Vagina (tissue), 2 donors: ENCODE data around the gene ZNF280B. TPM values are rescaled to one million over a fixed set of nuclear protein-coding genes. Genes with fewer than 3 reads are reported as not detected.
"Not testable (repeated sequence)": the region's sequence is repeated elsewhere in the genome, so short reads cannot be mapped to it uniquely, and the experiment has no call there.

ENCODE experiments used
- DNase-seq, 2 donors: peaks; one replicate each; pipeline ENCODE4 v3.0.0-alpha.2; 2017; ENCODE audit errors: extremely low spot score in 2 of 2
- H3K27ac ChIP-seq: fragments of 200-600 bp; sonication (generic); one replicate; pipeline ENCODE4 v1.5.1; 2019
- H3K27me3 ChIP-seq: fragments of 200-600 bp; sonication (generic); one replicate; pipeline ENCODE4 v1.5.1; 2019
- H3K36me3 ChIP-seq, 2 donors: fragments of 200-600 bp; sonication (generic); one replicate each; pipeline ENCODE4 v1.5.1; 2017 to 2019
- H3K4me1 ChIP-seq: fragments of 200-600 bp; sonication (generic); one replicate; pipeline ENCODE4 v1.5.1; 2019
- H3K4me3 ChIP-seq, 2 donors: fragments of 200-600 bp; sonication (generic); 1 replicate in 1 of 2; 2 replicates in 1 of 2; pipeline ENCODE4 v1.5.1; 2016 to 2019
- H3K9me3 ChIP-seq: fragments of 200-600 bp; sonication (generic); one replicate; pipeline ENCODE4 v1.5.1; 2019
- CTCF ChIP-seq, 3 experiments: fragments of 450-650 bp in 2 of 3; fragments of 200-600 bp in 1 of 3; sonication (generic) in 1 of 3; IDR thresholded peaks; one replicate each; pipeline ENCODE4 v1.5.1; 2017 to 2019; ENCODE audit warnings: antibody characterized with exemption in 3 of 3, mild to moderate bottlenecking in 2 of 3, moderate library complexity in 2 of 3
- POLR2A ChIP-seq, 2 donors: fragments of 450-650 bp; IDR thresholded peaks; one replicate each; pipeline ENCODE4 v1.6.1; 2017; ENCODE audit warnings: antibody characterized with exemption in 2 of 2, mild to moderate bottlenecking in 2 of 2, moderate library complexity in 2 of 2
- POLR2AphosphoS5 ChIP-seq, 2 donors: sonication (generic); formaldehyde crosslinking; IDR thresholded peaks; one replicate each; pipeline ENCODE4 v1.9.0; 2017; ENCODE audit warnings: antibody characterized with exemption in 2 of 2, mild to moderate bottlenecking in 2 of 2, low read depth in 1 of 2; ENCODE audit not compliant: insufficient read depth in 1 of 2
- intact Hi-C: fragments of 100-400 bp; cut with DNase I; formaldehyde crosslinking; loops from one replicate; pipeline ENCODE4 v1.15.1; 2023
- total RNA-seq: library from RNA; depleted of rRNA; stranded (reverse); fragments of >200 nt; gene quantifications from one replicate; pipeline ENCODE4 v1.2.3, GENCODE V29; 2016

ZNF280B gene
- total RNA-seq, 1 donor from 2014 or later, result 0.25 TPM

GRCh38 chr22:22535662-22536061 lies 27.1 kb upstream of the ZNF280B start:
- no peak overlapping the region for H3K27ac ChIP-seq
- intact Hi-C loops, result no loop called here
- no peak for TF ChIP-seq POLR2A (IDR thresholded peaks at IDR 0.05)
- TF ChIP-seq POLR2AphosphoS5 (IDR thresholded peaks at IDR 0.05; ENCODE audit: insufficient read depth in 1 of 2, low read depth in 1 of 2), result no peak
- TF ChIP-seq CTCF (IDR thresholded peaks at IDR 0.05), result no peak
- H3K36me3 ChIP-seq, result no peaks in the 10 kb centered on the region
- H3K4me1 ChIP-seq, result no peaks in the 10 kb centered on the region
- no peak for DNase-seq
- no peak overlapping the region for H3K4me3 ChIP-seq
- H3K9me3 ChIP-seq, result no peaks in the 10 kb centered on the region
- H3K27me3 ChIP-seq, result no peaks in the 10 kb centered on the region

- TF ChIP-seq CTCF (IDR thresholded peaks at IDR 0.05) (no peak), POLR2A (IDR thresholded peaks at IDR 0.05) (no peak)
- no peaks in the 10 kb centered on the region for H3K9me3 ChIP-seq
- H3K4me1 ChIP-seq, result no peaks in the 10 kb centered on the region
- no peaks in the 10 kb centered on the region for H3K36me3 ChIP-seq
- H3K27me3 ChIP-seq, result no peaks in the 10 kb centered on the region
- no peak for DNase-seq
- intact Hi-C loops, result loop anchor here (5.0 kb wide), 1 partner anchor 643 kb away; no protein-coding TSS in a partner anchor
- H3K4me3 ChIP-seq, result no peak overlapping the region
- H3K27ac ChIP-seq, result no peak overlapping the region
Measured at GRCh38 chr22:22534604-22535415, 26.3 kb upstream of the ZNF280B start.

GRCh38 chr22:22533863-22534262 lies 25.3 kb upstream of the ZNF280B start:
- no peak for TF ChIP-seq POLR2A (IDR thresholded peaks at IDR 0.05)
- no peak for TF ChIP-seq CTCF (IDR thresholded peaks at IDR 0.05)
- no peak for TF ChIP-seq POLR2AphosphoS5 (IDR thresholded peaks at IDR 0.05; ENCODE audit: insufficient read depth in 1 of 2, low read depth in 1 of 2)
- Histone ChIP-seq H3K36me3 (no peaks in the 10 kb centered on the region), H3K27ac (no peak overlapping the region), H3K4me3 (no peak overlapping the region), H3K9me3 (no peaks in the 10 kb centered on the region), H3K4me1 (no peaks in the 10 kb centered on the region), H3K27me3 (no peaks in the 10 kb centered on the region)
- DNase-seq, result no peak
- intact Hi-C loops, result loop anchor here (5.0 kb wide), 1 partner anchor 642 kb away; no protein-coding TSS in a partner anchor

GRCh38 chr22:22533417-22533816 lies 24.9 kb upstream of the ZNF280B start:
- Histone ChIP-seq H3K9me3 (no peaks in the 10 kb centered on the region), H3K4me1 (no peaks in the 10 kb centered on the region), H3K27ac (no peak overlapping the region), H3K4me3 (no peak overlapping the region), H3K36me3 (no peaks in the 10 kb centered on the region), H3K27me3 (no peaks in the 10 kb centered on the region)
- DNase-seq, result no peak
- intact Hi-C loops, result loop anchor here (5.0 kb wide), 1 partner anchor 641 kb away; no protein-coding TSS in a partner anchor
- TF ChIP-seq POLR2A (IDR thresholded peaks at IDR 0.05), result no peak
- TF ChIP-seq CTCF (IDR thresholded peaks at IDR 0.05), result no peak
- TF ChIP-seq POLR2AphosphoS5 (IDR thresholded peaks at IDR 0.05; ENCODE audit: insufficient read depth in 1 of 2, low read depth in 1 of 2), result no peak

- intact Hi-C loops, result loop anchor here (5.0 kb wide), 1 partner anchor 640 kb away; no protein-coding TSS in a partner anchor
- H3K9me3 ChIP-seq, H3K4me1 ChIP-seq, H3K27ac ChIP-seq, H3K27me3 ChIP-seq, H3K4me3 ChIP-seq, DNase-seq, H3K36me3 ChIP-seq: not testable (repeated sequence)
Measured at GRCh38 chr22:22532547-22533071, 24.1 kb upstream of the ZNF280B start.
